Right lobe of liver (tissue), 4 donors: Measurements from ENCODE around the gene GDPGP1.

Source experiments
- POLR2A ChIP-seq: fragments of 450-650 bp; IDR thresholded peaks from one replicate; pipeline ENCODE4 v1.6.1; 2017; ENCODE audit warnings: antibody characterized with exemption, mild to moderate bottlenecking
- TF ChIP-seq, protein P1 (sequence below), 4 donors: fragments of 200-600 bp in 3 of 4; fragments of 450-650 bp in 1 of 4; IDR thresholded peaks; one replicate each; pipeline versions ENCODE4 v1.5.1 to v1.8.0; 2016 to 2022; ENCODE audit warnings: antibody characterized with exemption in 4 of 4, mild to moderate bottlenecking in 2 of 4
- donor health status: DM: no; HTN: no; CAD: no.
- donor health status: DM: no; HTN: no; CAD: no.
- donor health status: DM: no; HTN: yes; CAD: no.

DNA sequence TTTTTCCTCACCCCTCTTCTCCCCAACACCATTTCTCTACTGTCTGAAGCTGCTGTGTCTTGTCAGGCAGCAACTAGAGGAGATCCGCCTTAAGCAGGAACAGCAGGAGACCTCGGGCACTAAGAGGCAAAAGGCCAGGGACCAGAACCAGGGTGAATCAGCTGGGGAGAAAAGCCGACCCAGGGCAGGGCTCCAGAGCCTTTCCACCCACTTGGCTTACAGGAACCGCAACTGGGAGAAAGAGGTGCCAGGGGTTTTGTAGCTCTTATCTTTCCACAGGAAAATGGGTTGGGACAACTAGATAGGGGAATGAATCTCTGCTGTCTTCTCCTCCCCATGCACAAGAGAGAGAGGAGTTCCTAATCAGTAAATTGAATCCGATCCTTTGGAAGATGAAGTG is 28.4 kb downstream of the GDPGP1 start:
- TF ChIP-seq, protein P1, sequence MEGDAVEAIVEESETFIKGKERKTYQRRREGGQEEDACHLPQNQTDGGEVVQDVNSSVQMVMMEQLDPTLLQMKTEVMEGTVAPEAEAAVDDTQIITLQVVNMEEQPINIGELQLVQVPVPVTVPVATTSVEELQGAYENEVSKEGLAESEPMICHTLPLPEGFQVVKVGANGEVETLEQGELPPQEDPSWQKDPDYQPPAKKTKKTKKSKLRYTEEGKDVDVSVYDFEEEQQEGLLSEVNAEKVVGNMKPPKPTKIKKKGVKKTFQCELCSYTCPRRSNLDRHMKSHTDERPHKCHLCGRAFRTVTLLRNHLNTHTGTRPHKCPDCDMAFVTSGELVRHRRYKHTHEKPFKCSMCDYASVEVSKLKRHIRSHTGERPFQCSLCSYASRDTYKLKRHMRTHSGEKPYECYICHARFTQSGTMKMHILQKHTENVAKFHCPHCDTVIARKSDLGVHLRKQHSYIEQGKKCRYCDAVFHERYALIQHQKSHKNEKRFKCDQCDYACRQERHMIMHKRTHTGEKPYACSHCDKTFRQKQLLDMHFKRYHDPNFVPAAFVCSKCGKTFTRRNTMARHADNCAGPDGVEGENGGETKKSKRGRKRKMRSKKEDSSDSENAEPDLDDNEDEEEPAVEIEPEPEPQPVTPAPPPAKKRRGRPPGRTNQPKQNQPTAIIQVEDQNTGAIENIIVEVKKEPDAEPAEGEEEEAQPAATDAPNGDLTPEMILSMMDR (IDR thresholded peaks at IDR 0.05) = no peak
- TF ChIP-seq POLR2A = no peak
